NT2/D1 (cell line): ENCODE results near the gene CRY2.

Experiments used
- SUZ12 ChIP-seq: IDR thresholded peaks from 2 replicates; pipeline ENCODE4 v1.6.1; 2011; ENCODE audit not compliant: insufficient read length, insufficient read depth; ENCODE audit errors: extremely low read depth
- YY1 ChIP-seq: IDR thresholded peaks from 2 replicates; pipeline ENCODE4 v1.6.1; 2011; ENCODE audit not compliant: insufficient read length, insufficient read depth

DNA sequence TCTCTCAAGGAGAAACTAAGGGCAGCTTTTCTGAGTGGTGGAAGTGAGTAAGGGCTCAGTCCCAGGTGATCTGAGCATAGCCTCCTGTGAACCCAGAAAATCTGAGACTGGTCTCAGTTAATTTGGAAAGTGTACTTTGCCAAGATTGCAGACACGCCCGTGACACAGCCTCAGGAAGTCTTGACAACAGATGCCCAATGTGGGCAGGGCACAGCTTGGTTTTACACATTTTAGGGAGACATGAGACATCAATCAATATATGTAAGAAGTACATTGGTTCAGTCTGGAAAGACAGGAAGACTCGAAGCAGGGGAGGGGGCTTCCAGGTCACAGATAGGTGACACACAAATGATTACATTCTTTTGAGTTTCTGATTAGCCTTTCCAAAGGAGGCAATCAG is 13.5 kb upstream of the CRY2 start:
- no peak for TF ChIP-seq SUZ12
- no peak for TF ChIP-seq YY1
